Mammary epithelial cell (primary cell): ENCODE results near the gene TTBK2.

Experiments
- EZH2 ChIP-seq: IDR thresholded peaks from 2 replicates; pipeline ENCODE4 v1.6.1; 2012; ENCODE audit warnings: low read length, inconsistent platforms, borderline replicate concordance
- TF ChIP-seq, protein P1 (sequence below), 2 donors: IDR thresholded peaks in 1 of 2; conservative IDR thresholded peaks in 1 of 2; 2 replicates each; pipeline ENCODE4 v1.5.1; 2011 to 2012; ENCODE audit warnings: inconsistent platforms in 2 of 2, low read length in 2 of 2, mild to moderate bottlenecking in 2 of 2, control low read depth in 1 of 2, low read depth in 1 of 2; ENCODE audit not compliant: insufficient read depth in 1 of 2; ENCODE audit errors: extremely low read depth in 1 of 2

DNA sequence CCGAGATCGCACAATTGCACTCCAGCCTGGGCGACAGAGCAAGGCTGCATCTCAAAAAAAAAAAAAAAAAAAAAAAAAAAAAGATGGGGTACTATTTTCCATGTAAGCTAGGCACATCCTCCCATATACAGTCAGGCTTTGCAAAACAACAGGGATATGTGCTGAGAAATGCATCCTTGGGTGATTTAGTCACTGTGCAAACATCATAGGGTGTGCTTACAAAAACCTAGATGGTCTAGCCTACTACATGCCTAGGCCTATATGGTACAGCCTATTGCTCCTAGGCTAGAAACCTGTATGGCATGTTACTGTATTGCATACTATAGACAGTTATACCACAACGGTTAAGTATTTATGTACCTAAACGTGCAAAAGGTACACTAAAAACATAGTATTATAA lies 75.0 kb downstream of the TTBK2 start:
- TF ChIP-seq, protein P1, sequence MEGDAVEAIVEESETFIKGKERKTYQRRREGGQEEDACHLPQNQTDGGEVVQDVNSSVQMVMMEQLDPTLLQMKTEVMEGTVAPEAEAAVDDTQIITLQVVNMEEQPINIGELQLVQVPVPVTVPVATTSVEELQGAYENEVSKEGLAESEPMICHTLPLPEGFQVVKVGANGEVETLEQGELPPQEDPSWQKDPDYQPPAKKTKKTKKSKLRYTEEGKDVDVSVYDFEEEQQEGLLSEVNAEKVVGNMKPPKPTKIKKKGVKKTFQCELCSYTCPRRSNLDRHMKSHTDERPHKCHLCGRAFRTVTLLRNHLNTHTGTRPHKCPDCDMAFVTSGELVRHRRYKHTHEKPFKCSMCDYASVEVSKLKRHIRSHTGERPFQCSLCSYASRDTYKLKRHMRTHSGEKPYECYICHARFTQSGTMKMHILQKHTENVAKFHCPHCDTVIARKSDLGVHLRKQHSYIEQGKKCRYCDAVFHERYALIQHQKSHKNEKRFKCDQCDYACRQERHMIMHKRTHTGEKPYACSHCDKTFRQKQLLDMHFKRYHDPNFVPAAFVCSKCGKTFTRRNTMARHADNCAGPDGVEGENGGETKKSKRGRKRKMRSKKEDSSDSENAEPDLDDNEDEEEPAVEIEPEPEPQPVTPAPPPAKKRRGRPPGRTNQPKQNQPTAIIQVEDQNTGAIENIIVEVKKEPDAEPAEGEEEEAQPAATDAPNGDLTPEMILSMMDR (conservative IDR thresholded peaks at IDR 0.05 in 1 of 2, IDR thresholded peaks at IDR 0.05 in 1 of 2; ENCODE audit: extremely low read depth in 1 of 2, insufficient read depth in 1 of 2, low read depth in 1 of 2, low read length in 2 of 2), result no peak
- TF ChIP-seq EZH2, result no peak
